HG02571 (cell line): ENCODE measurements around the gene TMEM52B.

Experiments
- ATAC-seq: cut with Tn5 transposase; IDR thresholded peaks from one replicate; pipeline ENCODE4 v1.9.1; 2021; ENCODE audit warnings: mild to moderate bottlenecking, moderate library complexity; ENCODE audit not compliant: unreplicated experiment

The TMEM52B gene

DNA sequence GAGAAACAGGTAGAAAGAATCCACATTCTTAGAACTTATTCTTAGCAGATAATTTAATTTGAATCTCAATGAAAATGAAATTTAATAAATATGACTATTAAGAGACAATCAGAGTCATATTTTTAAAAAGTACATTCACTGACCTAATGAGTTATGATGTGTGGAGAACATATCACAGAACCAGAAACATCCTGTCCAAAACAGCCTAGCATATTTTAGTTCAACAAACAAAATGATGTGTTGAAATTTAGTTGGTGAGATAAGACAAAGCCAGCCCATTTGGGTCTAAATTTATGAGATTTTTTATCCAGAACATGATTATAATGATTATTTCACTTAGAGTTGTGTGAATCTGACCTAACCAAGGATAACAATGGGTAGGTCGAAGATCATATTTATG lies 59.7 kb downstream of the TMEM52B start:
- no peak for ATAC-seq

DNA sequence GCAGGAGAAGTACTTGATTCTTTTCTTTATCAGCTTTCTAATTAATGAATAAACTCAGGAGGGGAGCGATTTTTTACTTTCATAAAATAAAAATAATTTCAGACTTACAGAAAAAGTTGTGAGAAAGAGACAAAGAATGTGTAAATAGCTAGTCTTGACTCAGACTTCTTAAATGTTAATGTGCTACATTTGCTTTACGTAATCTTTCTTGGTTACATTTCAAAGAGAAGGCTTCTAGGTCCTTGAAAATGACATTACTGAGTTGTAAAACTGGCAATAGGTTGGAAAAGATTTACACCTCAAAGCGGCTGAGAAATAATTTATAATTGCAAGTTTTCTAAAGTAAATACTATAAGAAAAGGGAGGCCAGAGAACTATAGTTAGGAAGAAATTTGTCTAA lies 62.5 kb downstream of the TMEM52B start:
- ATAC-seq, result no peak
